GM18505 (cell line): ENCODE measurements around the gene LRRC8E.
"Not testable (repeated sequence)": the region's sequence is repeated elsewhere in the genome, so short reads cannot be mapped to it uniquely, and the experiment has no call there.

ENCODE experiments used
- ATAC-seq: cut with Tn5 transposase; IDR thresholded peaks from one replicate; pipeline ENCODE4 v1.9.1; 2021; ENCODE audit not compliant: unreplicated experiment
- POLR2A ChIP-seq: IDR thresholded peaks from 4 replicates; pipeline ENCODE4 v1.6.1; 2011; ENCODE audit warnings: borderline replicate concordance; ENCODE audit not compliant: insufficient read depth, insufficient read length; ENCODE audit errors: extremely low read depth

The LRRC8E gene

DNA sequence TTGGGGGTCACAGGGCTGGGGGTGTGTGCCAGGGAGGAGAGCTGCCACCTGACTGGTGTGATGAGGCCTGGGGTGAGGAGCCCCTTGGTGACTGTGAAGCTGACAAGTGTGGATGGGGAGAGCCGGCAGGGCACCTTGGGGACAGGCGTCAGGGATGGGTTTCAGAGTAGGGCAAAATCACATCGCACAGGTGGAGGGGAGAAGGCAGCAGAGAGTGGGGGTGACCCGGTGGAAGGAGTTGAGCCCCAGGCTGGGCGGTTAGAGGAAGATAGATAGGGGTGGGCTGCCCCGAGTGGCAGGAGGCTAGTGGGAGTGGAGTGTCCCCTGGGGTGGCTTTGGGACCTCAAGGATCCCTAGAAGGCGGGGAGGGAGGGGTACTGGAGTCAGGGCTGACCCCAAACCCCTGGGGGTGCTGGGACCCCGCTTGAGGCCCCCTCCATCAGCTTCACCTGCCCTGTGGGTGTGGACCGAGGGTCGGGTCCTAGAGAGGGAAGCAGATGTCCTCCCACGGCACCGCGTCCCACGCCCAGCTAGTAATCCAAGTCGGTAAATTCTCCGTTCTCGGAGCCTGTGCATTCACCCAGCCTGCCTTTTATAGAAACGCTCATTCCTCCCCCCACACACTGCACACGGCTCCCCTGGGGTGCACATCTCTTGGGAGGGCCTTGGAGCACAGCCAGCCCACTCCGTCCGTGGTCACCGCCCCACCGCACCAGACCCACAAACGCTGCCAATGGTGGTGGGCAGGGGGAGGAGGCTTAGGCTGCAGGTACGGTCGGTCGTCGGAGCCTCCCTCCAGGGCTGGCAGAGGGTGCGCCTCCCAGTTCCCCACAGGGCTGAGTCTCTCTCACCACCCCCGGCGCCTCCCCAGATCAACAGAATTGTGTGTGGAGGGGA, 35.2 kb downstream of the LRRC8E start:
- ATAC-seq, result no peak
- TF ChIP-seq POLR2A, result no peak

DNA sequence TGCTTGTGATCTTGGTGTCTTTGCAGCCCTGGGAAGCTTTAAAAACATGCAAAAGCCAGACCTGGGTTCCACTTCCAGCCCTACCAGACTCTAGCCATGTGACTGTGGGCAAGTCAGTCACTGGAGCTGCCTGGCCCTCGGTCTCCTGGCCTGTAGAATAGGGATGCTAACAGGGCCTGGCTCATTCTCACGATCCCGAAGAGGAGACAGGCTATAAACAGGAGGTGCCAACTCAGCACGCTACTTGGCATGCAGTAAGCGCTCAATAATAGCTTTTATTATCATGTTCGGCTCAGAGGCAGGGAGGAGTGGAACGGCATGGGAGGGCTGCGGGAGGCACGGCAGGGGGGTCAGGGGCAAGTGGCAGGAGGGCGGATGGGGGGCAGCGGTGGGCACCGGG, 35.9 kb downstream of the LRRC8E start:
- ATAC-seq, result no peak
- no peak for TF ChIP-seq POLR2A

DNA sequence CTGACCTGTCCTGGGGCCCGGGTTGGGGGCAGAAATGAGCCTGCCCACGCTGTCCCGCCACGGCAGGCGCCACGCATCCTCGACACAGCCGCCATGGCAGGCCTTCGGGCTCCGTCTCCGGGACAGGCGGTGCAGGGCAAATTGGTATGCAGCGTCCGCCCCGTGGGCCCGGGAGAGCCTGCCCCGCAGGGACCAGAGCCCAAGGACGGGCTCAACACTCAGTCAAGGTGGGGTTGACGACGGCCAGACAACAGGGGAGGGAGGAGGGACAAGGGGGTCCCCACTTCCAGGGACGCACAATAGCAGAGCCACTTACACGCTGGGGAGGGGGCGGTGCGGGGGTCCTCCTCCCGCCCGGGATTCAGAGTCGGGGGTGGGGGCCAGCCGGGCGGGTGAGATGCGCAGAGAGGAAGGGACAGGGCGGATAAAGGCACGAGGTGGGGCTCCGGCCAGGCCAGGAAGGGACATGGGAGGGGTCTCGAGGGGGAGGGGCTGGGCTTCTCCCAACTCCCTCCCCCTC, 36.4 kb downstream of the LRRC8E start:
- no peak for TF ChIP-seq POLR2A
- ATAC-seq, result no peak

DNA sequence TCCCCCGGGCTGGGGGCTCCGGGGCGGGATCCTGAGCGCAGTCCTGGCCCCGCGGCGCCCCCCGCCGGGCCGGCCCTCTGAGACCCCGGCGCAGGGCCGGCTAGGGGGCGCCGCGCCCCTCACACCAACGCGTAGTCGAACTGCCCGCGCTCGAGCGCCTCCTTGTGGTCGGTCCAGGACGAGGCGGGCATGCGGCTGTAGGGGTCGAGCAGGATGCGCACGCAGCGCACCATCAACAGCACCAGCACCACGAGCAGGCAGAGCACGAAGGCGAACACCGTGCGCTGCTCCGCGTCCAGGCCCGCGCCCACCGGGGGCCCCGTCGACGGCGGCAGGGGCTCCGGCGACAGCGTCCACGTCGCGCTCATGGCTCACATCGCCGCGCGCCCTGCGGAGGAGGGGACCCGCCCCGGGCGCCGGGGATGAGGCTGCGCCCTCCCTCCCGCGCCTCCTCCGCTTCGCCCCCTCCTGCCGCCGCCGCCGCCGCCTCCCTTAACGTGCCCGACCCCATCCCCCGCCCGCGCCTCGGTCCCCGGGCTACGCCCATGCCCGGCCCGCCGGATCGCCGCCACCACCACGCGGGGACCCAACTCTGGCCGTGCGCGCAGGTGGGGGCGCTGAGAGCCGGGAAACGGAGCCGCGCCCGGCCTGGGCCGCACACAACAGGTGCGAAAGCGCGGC, 37.0 kb downstream of the LRRC8E start:
- ATAC-seq, result no peak
- TF ChIP-seq POLR2A, result no peak

DNA sequence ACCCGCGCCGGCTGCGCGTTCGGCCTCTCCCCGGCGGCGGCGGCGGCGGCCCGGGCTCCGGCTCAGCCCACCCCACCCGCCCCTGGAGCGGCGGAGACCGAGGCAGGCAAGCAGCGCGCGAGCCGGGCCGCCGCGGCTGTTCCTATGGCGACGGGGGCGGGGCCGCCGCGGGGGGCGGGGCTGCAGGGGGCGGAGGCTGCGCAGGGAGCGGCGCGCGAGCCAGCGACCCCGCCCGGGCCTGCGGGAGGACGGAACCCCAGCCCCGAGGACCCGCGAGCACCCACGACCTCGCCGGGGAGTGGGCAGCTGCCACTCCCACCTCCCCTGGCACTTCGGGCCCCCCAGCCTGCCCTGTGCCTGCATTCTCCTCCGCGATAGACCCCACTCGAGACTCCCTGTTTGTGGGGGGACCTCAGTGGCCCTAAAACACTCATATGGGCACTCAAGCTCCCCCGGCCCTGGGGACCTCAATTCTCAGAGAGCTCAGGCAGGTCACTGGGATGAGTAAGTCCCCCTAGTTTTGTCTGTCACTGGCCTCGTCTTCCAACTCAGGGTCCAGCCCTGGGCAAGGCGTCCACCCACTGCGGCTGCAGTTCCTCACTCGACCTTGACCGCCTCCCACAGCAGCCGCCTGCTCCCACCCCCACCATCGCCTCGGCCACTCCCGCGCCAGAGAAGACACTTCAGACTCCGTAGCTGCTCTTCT, 37.9 kb downstream of the LRRC8E start, which contains the start of gene CTXN1:
CTXN1 (minus strand) TSS at position 115 of the 706 bp plus-strand sequence. CDS start 597 bp downstream, outside the sequence.
- no peak for TF ChIP-seq POLR2A
- ATAC-seq, result no peak

DNA sequence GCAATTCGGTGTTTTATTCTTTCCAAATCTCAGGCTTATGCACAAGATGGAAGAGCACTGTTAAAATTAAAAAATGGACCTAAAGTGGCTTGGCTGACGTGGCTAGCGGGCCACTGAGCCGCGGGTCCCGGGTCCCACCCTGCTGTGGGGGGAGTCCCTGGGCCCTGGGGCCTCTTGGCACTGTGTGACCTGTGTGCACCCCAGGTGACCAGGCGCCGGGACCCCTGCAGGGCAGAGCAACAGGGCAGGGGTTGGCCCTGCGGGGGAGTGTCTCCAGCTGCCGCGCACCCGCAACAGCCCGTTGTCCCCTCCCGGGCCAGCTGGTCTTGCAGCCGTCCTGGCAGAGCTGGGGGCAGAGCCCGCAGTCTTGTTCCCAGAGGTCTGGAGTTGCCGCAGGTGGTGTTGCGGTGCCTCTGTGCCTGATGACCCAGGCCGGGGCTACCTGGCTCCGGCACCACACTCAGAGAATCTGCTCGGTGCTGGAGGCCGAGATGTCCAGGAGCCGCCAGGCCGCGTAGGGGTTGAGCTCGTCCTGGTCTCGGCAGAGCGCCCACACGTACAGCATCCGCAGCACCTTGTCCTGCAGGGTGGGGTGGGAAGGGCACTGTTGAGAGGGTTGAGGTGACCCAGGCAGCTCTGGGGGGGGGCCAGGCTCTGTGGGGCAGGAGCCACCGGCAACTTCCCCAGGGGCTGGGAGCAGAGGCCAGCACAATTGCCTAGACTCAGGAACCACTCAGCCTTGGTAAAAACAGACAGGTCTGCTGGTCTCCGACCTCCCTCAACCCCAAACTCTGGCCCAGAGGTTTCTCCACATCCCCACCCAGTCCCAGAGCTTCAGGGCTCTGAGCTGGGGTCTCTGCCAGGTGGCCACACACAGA, 38.7 kb downstream of the LRRC8E start:
- TF ChIP-seq POLR2A, result no peak
- no peak for ATAC-seq

DNA sequence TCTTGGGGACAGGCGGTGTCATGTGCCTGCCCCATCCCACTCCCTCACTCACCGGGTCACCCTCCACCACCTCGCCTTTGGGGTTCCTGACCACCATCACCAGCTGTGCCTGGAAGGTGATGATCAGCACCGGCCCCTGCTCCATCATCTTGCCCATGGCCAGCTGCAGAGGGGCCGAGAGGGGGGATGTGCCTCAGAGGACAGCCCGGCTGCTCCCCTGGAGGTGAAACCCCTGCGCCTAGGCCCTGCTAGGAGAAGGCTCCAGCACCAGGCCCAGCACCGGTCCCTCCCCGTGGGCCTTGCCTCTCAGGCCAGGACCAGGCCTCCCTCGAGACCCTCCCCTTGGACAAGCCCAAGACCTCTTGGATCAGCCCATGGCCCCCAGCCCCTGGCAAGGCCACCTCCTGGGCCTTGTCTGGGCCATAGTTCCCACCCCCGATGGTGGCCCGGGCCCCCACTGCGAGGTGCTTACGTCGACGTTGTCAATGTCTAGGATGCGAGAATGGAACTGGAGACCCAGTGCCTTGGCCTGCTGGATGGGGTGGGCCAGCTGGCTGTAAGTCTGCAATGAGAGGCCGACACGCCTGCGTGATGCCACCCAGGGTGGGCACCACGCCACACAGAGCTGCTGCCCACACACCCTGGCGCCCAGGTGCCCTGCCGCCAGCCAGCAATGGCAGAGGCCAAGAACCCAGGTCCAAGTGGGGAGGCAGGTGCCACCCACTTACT, 39.5 kb downstream of the LRRC8E start:
- no peak for ATAC-seq
- TF ChIP-seq POLR2A, result no peak

DNA sequence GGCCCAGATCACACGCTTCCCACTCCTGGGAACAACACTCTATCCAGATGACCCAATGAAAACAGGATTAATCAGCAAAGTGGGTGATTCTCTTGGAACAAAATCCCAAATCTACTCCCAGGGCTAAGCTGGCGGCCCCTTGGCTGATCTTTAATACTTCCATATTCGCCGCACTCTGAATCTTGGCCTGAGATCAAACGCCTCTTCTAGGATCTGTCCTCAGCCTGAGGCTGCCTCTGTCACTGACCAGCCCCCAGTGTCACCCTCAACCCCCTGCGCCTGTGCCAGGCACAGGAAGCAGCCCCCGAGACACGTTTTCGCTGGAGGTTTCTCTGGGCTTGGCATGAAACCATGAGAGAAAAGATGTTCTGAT, 40.0 kb downstream of the LRRC8E start:
- TF ChIP-seq POLR2A, result no peak
- no peak for ATAC-seq

DNA sequence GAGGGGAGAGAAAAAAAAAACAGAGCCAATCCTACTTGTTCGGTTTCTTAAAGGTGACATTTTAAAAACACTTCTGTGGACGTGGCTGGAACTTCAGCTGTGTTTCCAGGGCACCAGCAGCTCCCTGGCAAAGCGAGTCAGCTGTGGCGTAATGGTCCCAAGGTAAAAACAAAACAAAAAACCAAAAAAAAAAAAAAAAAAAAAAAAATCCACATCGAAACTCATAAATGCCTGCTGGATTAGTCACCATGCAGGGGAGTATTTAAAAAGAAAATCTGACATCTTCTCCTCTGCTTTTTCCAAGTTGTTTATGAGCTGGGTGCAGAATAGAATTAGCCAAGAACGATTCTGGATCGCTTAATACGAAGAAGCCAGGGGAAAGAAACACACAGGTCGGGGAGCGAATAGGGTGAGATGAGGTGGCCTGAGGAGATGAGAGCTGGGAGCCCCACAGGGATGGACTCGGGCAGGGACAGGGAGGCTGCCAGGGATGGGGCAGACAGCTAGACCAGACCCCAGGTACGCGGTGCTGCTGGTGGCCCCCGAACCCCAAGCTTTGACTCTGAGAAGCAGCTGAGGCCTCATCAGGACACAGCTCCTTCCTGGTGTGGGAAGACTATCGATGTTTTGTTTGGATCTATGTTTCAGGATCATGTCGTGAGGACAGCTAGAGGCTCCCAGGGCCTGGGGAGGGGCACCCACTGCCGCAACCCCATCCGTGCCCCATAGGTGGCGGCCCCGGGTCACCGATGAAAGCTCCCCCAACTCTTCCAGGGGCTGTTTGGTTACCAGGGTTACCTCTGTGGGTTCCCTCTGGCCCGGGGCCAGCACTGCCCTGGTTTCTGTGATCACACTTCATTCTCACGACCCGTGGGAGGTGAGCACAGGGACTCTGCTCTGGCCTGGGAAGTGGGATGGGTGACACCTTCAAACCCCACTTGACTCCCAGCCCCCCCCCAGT, 40.7 kb downstream of the LRRC8E start:
- ATAC-seq, result no peak
- no peak for TF ChIP-seq POLR2A

DNA sequence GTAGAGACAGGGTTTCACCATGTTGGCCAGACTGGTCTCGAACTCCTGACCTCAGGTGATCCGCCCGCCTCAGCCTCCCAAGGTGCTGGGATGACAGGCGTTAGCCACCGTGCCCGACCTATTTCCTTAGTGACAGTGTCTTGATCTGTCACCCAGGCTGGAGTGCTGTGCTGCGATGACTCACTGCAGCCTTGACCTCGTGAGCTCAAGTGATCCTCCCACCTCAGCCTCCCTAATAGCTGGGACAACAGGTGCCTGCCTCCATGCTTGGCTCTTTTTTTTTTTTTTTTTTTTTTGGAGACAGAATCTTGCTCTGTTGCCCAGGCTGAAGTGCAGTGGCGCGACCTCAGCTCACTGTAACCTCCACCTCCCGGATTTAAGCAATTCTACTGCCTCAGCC, 41.7 kb downstream of the LRRC8E start:
- ATAC-seq, result not testable (repeated sequence)

DNA sequence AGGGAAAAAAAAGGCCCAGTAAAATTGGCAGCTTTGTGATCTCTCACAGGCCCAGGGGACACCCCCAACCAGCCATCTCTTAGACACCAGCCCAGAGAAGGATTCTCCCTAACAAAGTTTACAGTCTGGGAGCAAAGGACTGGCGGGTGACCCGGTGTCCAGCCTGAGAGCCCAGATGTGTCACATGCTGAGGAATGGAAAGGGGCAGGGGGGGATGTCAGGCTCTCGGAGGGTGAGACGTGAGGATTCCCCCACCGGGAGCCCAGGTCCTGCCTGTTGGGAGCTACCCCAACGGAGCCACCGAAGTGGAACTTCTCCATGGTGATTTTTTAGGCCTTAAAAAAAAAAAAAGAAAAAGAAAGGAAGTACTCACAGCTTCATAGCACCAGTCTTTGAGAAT, 42.5 kb downstream of the LRRC8E start:
- TF ChIP-seq POLR2A, result no peak
- no peak for ATAC-seq
